ENCODE measurements around the gene CCDC122. TPM values are rescaled to one million over a fixed set of nuclear protein-coding genes. Genes with fewer than 3 reads are reported as not detected.

CCDC122 gene
- total RNA-seq, 1 experiment from 2014 or later = 5.8 TPM

- ATAC-seq = no peak
- no peak for DNase-seq (ENCODE audit: low read depth, low spot score)
- intact Hi-C loops (cut with micrococcal nuclease) = no loop called here
- no TSS peak for BruUV-seq (replicated peaks)
- Histone ChIP-seq H2AFZ (ENCODE audit: low read depth, low read length, poor library complexity, severe bottlenecking) (no peak overlapping the region), H3K27me3 (ENCODE audit: insufficient read depth, low read length) (no peaks in the 10 kb centered on the region), H3K4me3 (replicated peaks in 1 of 2; ENCODE audit: low read depth in 1 of 2, low read length in 2 of 2) (no peak overlapping the region), H3K9me2 (ENCODE audit: insufficient read depth) (no peaks in the 10 kb centered on the region), H4K20me1 (ENCODE audit: insufficient read depth) (no peaks in the 10 kb centered on the region), H3K79me2 (ENCODE audit: insufficient read depth, low read length) (no peaks in the 10 kb centered on the region), H3K27ac (ENCODE audit: low read depth, low read length) (no peak overlapping the region), H3K4me2 (ENCODE audit: low read length) (no peak overlapping the region), H3K9ac (ENCODE audit: low read length) (no peak overlapping the region), H3K36me3 (ENCODE audit: control insufficient read depth in 1 of 2, insufficient read depth in 2 of 2, low read length in 2 of 2) (no peaks in the 10 kb centered on the region), H3K9me3 (ENCODE audit: control insufficient read depth in 1 of 2, insufficient read depth in 1 of 2, low read depth in 1 of 2, low read length in 2 of 2) (no peaks in the 10 kb centered on the region), H3K4me1 (ENCODE audit: control insufficient read depth in 1 of 2, insufficient read depth in 2 of 2, low read length in 2 of 2) (peaks cover 2 to 18% of the 10 kb centered on the region in 2 experiments; a peak in 2 of 4 replicates)
- ChIA-PET RAD21 (ENCODE audit: low non-redundant PET in 1 of 2, low total read pairs in 2 of 2, uncharacterized antibody in 2 of 2, unreplicated experiment in 2 of 2) (no interaction called here), CTCF (interaction anchor here (1.2 kb wide), 1 partner anchor 11 kb away, joined by 4 read pairs; no protein-coding TSS in a partner anchor), POLR2A (no interaction called here)
- TF ChIP-seq POLR2AphosphoS5 (IDR thresholded peaks at IDR 0.05; ENCODE audit: low read depth, low read length) (no peak), FOSL1 (IDR thresholded peaks at IDR 0.05; ENCODE audit: low read depth) (no peak), SRF (IDR thresholded peaks at IDR 0.05; ENCODE audit: low read depth) (no peak), EGR1 (IDR thresholded peaks at IDR 0.05; ENCODE audit: low read depth) (no peak), ZFX (IDR thresholded peaks at IDR 0.05) (no peak), CTCF (IDR thresholded peaks at IDR 0.05 in 2 of 3, conservative IDR thresholded peaks at IDR 0.05 in 1 of 3; ENCODE audit: borderline replicate concordance in 1 of 3, insufficient read depth in 1 of 3, low read depth in 2 of 3, low read length in 2 of 3) (no peak), ELF1 (IDR thresholded peaks at IDR 0.05; ENCODE audit: borderline replicate concordance, low read depth) (no peak), ATF3 (IDR thresholded peaks at IDR 0.05) (no peak), YY1 (IDR thresholded peaks at IDR 0.05; ENCODE audit: extremely low read depth, insufficient replicate concordance, low read depth, low read length) (no peak), CBX3 (IDR thresholded peaks at IDR 0.05; ENCODE audit: low read depth) (no peak), JUND (IDR thresholded peaks at IDR 0.05) (no peak)
Observed at GRCh38 chr13:43883631-43884030, 4.1 kb upstream of the CCDC122 start.

Data from HCT116 (cell line).